ENCODE results near the gene CITED2. TPM values are rescaled to one million over a fixed set of nuclear protein-coding genes. Genes with fewer than 3 reads are reported as not detected.

CITED2 gene
- total and polyA plus RNA-seq, 2 of the 8 experiments (the other 6 are each of a cell fraction or from before 2014, with no cell fraction given), result 89.1 to 115 TPM

DNA sequence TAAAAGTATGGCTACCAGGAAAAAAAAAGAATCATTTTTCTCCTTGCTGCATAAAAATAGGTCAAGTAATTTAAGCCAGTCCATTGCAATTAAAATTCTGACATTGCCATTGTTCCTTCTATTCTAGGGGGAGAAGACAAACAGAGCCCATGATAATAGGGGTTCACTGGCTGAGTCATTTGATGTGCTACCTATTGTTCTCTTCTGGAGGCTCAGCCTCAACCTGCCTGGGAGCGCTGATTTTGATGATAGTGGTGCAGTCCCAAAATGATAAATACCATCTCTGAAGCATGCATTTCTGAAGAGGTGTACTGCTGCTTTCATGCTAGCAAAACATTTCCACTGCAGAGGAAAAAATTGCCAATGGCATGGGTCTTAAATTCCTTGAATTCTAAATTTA is 5.8 kb downstream of the CITED2 start:
- Histone ChIP-seq H2BK120ac (replicated peaks; ENCODE audit: low read depth, low read length) (no peak overlapping the region), H2BK20ac (ENCODE audit: low read length) (no peak overlapping the region), H2AK5ac (ENCODE audit: low read depth, low read length) (no peak overlapping the region), H3K18ac (ENCODE audit: extremely low read depth, low read length) (no peak overlapping the region; the same call in 1 of the 2 replicates), H3K36me3 (ENCODE audit: control insufficient read depth in 2 of 4, insufficient read depth in 4 of 4, low read length in 3 of 4) (peaks cover 3 to 32% (median 10%) of the 10 kb centered on the region in 4 experiments; a peak in 5 of 8 replicates), H3K9ac (replicated peaks in 1 of 4; ENCODE audit: extremely low read depth in 1 of 4, low read depth in 3 of 4, low read length in 3 of 4) (no peak overlapping the region), H2BK12ac (ENCODE audit: low read depth, low read length) (no peak overlapping the region), H4K8ac (ENCODE audit: extremely low read depth, insufficient read depth, low read length) (no peak overlapping the region), H3K79me1 (ENCODE audit: low read depth, low read length) (no peaks in the 10 kb centered on the region; the same call in 1 of the 2 replicates), H3K4ac (replicated peaks; ENCODE audit: insufficient read length, low read depth, low read length) (no peak overlapping the region), H3K23me2 (ENCODE audit: low read depth, low read length) (peaks cover 3% of the 10 kb centered on the region; the same call in 1 of the 2 replicates), H2BK15ac (ENCODE audit: low read length) (no peak overlapping the region), H4K91ac (replicated peaks; ENCODE audit: insufficient read length, low read length) (no peak overlapping the region), H3K4me1 (replicated peaks in 1 of 4; ENCODE audit: control insufficient read depth in 3 of 4, insufficient read depth in 4 of 4, low read length in 3 of 4) (peaks cover 2 to 33% (median 22%) of the 10 kb centered on the region in 4 experiments; a peak in 5 of 7 replicates), H2BK5ac (ENCODE audit: low read depth, low read length) (0 out of 2 replicates have a peak overlapping the region, but pooled peaks have one; percentile 48), H3K79me2 (ENCODE audit: control insufficient read depth in 1 of 2, insufficient read depth in 2 of 2, low read length in 2 of 2) (peaks cover 8 to 26% of the 10 kb centered on the region in 2 experiments; a peak in 3 of 4 replicates), H3K4me2 (ENCODE audit: insufficient read depth in 1 of 2, low read depth in 2 of 2, low read length in 2 of 2) (peak overlapping the region; percentile 59 to 92), H3K23ac (ENCODE audit: insufficient read length) (no peak overlapping the region), H3K27me3 (replicated peaks in 1 of 4; ENCODE audit: control insufficient read depth in 3 of 4, extremely low read depth in 1 of 4, insufficient read depth in 3 of 4, low read length in 3 of 4) (no peaks in the 10 kb centered on the region), H4K20me1 (replicated peaks in 1 of 2; ENCODE audit: control insufficient read depth in 1 of 2, insufficient read depth in 2 of 2, low read length in 2 of 2) (peaks cover 6 to 7% of the 10 kb centered on the region in 2 experiments), H3K4me3 (ENCODE audit: extremely low read depth in 1 of 4, insufficient read depth in 2 of 4, low read depth in 3 of 4, low read length in 4 of 4) (peak overlapping the region in 2 of 4 experiments; percentile 2 to 96; a peak in 4 of 8 replicates), H3K9me3 (ENCODE audit: insufficient read depth in 2 of 2, low read depth in 1 of 2, low read length in 1 of 2) (no peaks in the 10 kb centered on the region), H4K5ac (ENCODE audit: insufficient read length, low read depth, low read length) (peak overlapping the region; percentile 94), H3K27ac (ENCODE audit: low read depth, low read length) (no peak overlapping the region), H3K56ac (replicated peaks; ENCODE audit: insufficient read length, low read depth, low read length) (no peak overlapping the region), H3K14ac (ENCODE audit: insufficient read length) (no peak overlapping the region), H2AFZ (ENCODE audit: low read length) (no peak overlapping the region)
- TF ChIP-seq JUND (IDR thresholded peaks at IDR 0.05; ENCODE audit: low read length), result peak; percentile 66; the same call in 1 of the 2 replicates
- TF ChIP-seq GABPA (IDR thresholded peaks at IDR 0.05; ENCODE audit: borderline replicate concordance, insufficient read depth, low read length), result no peak
- peak in 1 of 2 experiments; percentile 83 for TF ChIP-seq BCL11A (IDR thresholded peaks at IDR 0.05; ENCODE audit: low read depth in 2 of 2, low read length in 2 of 2)
- peak; percentile 18; the same call in 1 of the 2 replicates for TF ChIP-seq SP1 (IDR thresholded peaks at IDR 0.05; ENCODE audit: low read depth, low read length)
- TF ChIP-seq MAFK (IDR thresholded peaks at IDR 0.05; ENCODE audit: low read depth, low read length), result peak; percentile 32; the same call in 1 of the 2 replicates
- no peak for TF ChIP-seq KDM5A (IDR thresholded peaks at IDR 0.05; ENCODE audit: low read length)
- no peak for TF ChIP-seq HDAC2 (IDR thresholded peaks at IDR 0.05; ENCODE audit: borderline replicate concordance in 1 of 2, low read depth in 2 of 2, low read length in 2 of 2)
- DNase-seq (ENCODE audit: low read depth in 1 of 2, low spot score in 2 of 2) (no peak), FAIRE-seq (peak; percentile 32)
- WGBS, 2 experiments (ENCODE audit: extremely low coverage in 1 of 2, insufficient coverage in 1 of 2, insufficient read length in 1 of 2, insufficient replicate concordance in 2 of 2, low coverage in 1 of 2, low lambda C conversion rate in 2 of 2, missing lambda C conversion rate in 1 of 2), result 0% methylated on average over 1 of the region's 1 CpG; no CpG with 5 or more reads in 1 of the 2 experiments
- ChIA-PET POLR2A (ENCODE audit: partially characterized antibody) (no interaction called here), CTCF (ENCODE audit: partially characterized antibody) (interaction anchor here (1.6 kb wide), 1 partner anchor 118 kb away, joined by 3 read pairs; no protein-coding TSS in a partner anchor)
